H9 (cell line): Measurements from ENCODE around the gene CCL20. TPM values are rescaled to one million over a fixed set of nuclear protein-coding genes. Genes with fewer than 3 reads are reported as not detected.

ENCODE experiments used
- DNase-seq: peaks from one replicate; pipeline ENCODE4 v3.0.0-alpha.2; 2017
- H2AFZ ChIP-seq: one replicate; pipeline ENCODE4 v1.6.1; 2013; ENCODE audit warnings: mild to moderate bottlenecking, low read length, control low read depth, moderate library complexity
- H2AK5ac ChIP-seq: 2 replicates; pipeline ENCODE4 v1.6.1; 2013; ENCODE audit warnings: low read length, control low read depth, mixed read lengths; ENCODE audit not compliant: insufficient read length
- H2BK120ac ChIP-seq: one replicate; pipeline ENCODE4 v1.6.1; 2013; ENCODE audit warnings: low read depth, mild to moderate bottlenecking, low read length, control low read depth, inconsistent platforms; ENCODE audit not compliant: poor library complexity, severe bottlenecking
- H2BK12ac ChIP-seq: 2 replicates; pipeline ENCODE4 v1.6.1; 2013; ENCODE audit warnings: low read length, control low read depth, mixed read lengths, low read depth; ENCODE audit not compliant: insufficient read length
- H2BK15ac ChIP-seq: 2 replicates; pipeline ENCODE4 v1.6.1; 2013; ENCODE audit warnings: low read depth, low read length, control low read depth
- H2BK20ac ChIP-seq: one replicate; pipeline ENCODE4 v1.6.1; 2013; ENCODE audit warnings: low read depth, mild to moderate bottlenecking, low read length, control low read depth, inconsistent platforms; ENCODE audit not compliant: poor library complexity, severe bottlenecking
- H2BK5ac ChIP-seq: 2 replicates; pipeline ENCODE4 v1.6.1; 2013; ENCODE audit warnings: low read length, control low read depth, mixed read lengths; ENCODE audit not compliant: insufficient read length
- H3K14ac ChIP-seq: 2 replicates; pipeline ENCODE4 v1.6.1; 2013; ENCODE audit warnings: low read length, control low read depth; ENCODE audit not compliant: insufficient read depth
- H3K18ac ChIP-seq: 2 replicates; pipeline ENCODE4 v1.6.1; 2013; ENCODE audit warnings: low read depth, mild to moderate bottlenecking, mixed read lengths, low read length, control low read depth; ENCODE audit not compliant: insufficient read length
- H3K23ac ChIP-seq: 2 replicates; pipeline ENCODE4 v1.6.1; 2013; ENCODE audit warnings: low read length, control low read depth, mixed read lengths, low read depth; ENCODE audit not compliant: insufficient read length
- H3K23me2 ChIP-seq: 2 replicates; pipeline ENCODE4 v1.6.1; 2013; ENCODE audit warnings: low read depth, mild to moderate bottlenecking, mixed read lengths, low read length, control low read depth; ENCODE audit not compliant: insufficient read length, poor library complexity, severe bottlenecking
- H3K27ac ChIP-seq: 2 replicates; pipeline ENCODE4 v1.5.1; 2013; ENCODE audit warnings: low read length, control low read depth, mixed read lengths, low read depth; ENCODE audit not compliant: insufficient read length
- H3K27me3 ChIP-seq: 2 replicates; pipeline ENCODE4 v1.6.1; 2013; ENCODE audit warnings: low read length, control low read depth, inconsistent platforms; ENCODE audit not compliant: insufficient read depth
- H3K4ac ChIP-seq: 2 replicates; pipeline ENCODE4 v1.6.1; 2013; ENCODE audit warnings: low read depth, mild to moderate bottlenecking, control low read depth, inconsistent platforms, low read length, moderate library complexity
- H3K4me1 ChIP-seq: 2 replicates; pipeline ENCODE4 v1.6.1; 2013; ENCODE audit warnings: low read length, control low read depth, inconsistent platforms; ENCODE audit not compliant: insufficient read depth
- H3K4me2 ChIP-seq: 2 replicates; pipeline ENCODE4 v1.6.1; 2013; ENCODE audit warnings: low read length, control low read depth, mixed read lengths; ENCODE audit not compliant: insufficient read length, insufficient read depth
- H3K56ac ChIP-seq: 2 replicates; pipeline ENCODE4 v1.6.1; 2013; ENCODE audit warnings: low read depth, mild to moderate bottlenecking, mixed read lengths, low read length, control low read depth; ENCODE audit not compliant: insufficient read length
- H3K79me1 ChIP-seq: 2 replicates; pipeline ENCODE4 v1.6.1; 2013; ENCODE audit warnings: low read depth, mild to moderate bottlenecking, moderate library complexity, low read length, control low read depth, inconsistent platforms; ENCODE audit not compliant: insufficient read depth, poor library complexity, severe bottlenecking
- H3K79me2 ChIP-seq: 2 replicates; pipeline ENCODE4 v1.6.1; 2013; ENCODE audit warnings: low read length, control low read depth, inconsistent platforms; ENCODE audit not compliant: insufficient read depth
- H3K9ac ChIP-seq: 2 replicates; pipeline ENCODE4 v1.6.1; 2013; ENCODE audit warnings: low read length, control low read depth, mixed read lengths; ENCODE audit not compliant: insufficient read length; ENCODE audit errors: extremely low read depth
- H3K9me3 ChIP-seq: one replicate; pipeline ENCODE4 v1.6.1; 2013; ENCODE audit warnings: low read depth, low read length, inconsistent platforms; ENCODE audit not compliant: control insufficient read depth
- H3T11ph ChIP-seq: one replicate; pipeline ENCODE4 v1.6.1; 2013; ENCODE audit warnings: mild to moderate bottlenecking, low read length, control low read depth, inconsistent platforms
- H4K20me1 ChIP-seq: one replicate; pipeline ENCODE4 v1.6.1; 2013; ENCODE audit not compliant: control insufficient read depth, insufficient read length, insufficient read depth
- H4K5ac ChIP-seq: 2 replicates; pipeline ENCODE4 v1.6.1; 2013; ENCODE audit warnings: low read depth, mild to moderate bottlenecking, mixed read lengths, low read length, control low read depth; ENCODE audit not compliant: insufficient read length
- H4K8ac ChIP-seq: replicated peaks from 2 replicates; pipeline ENCODE4 v1.6.1; 2013; ENCODE audit warnings: low read length, control low read depth, mixed read lengths, low read depth; ENCODE audit not compliant: insufficient read length
- H4K91ac ChIP-seq: 2 replicates; pipeline ENCODE4 v1.6.1; 2013; ENCODE audit warnings: low read depth, mild to moderate bottlenecking, moderate library complexity, mixed read lengths, low read length, control low read depth; ENCODE audit not compliant: insufficient read length
- H3K27ac Mint-ChIP-seq, 3 experiments: 2 replicates in 2 of 3; 3 replicates in 1 of 3; pipeline ENCODE4 v1.8.0; 2020 to 2021; ENCODE audit warnings: mixed read lengths in 3 of 3, mild to moderate bottlenecking in 1 of 3, moderate library complexity in 1 of 3
- H3K27me3 Mint-ChIP-seq: 2 replicates; pipeline ENCODE4 v1.8.0; 2021; ENCODE audit warnings: low read depth, mild to moderate bottlenecking, moderate library complexity, mixed read lengths
- H3K36me3 Mint-ChIP-seq, 3 experiments: 2 replicates in 2 of 3; 3 replicates in 1 of 3; pipeline ENCODE4 v1.8.0; 2020 to 2021; ENCODE audit warnings: low read depth in 3 of 3, mixed read lengths in 3 of 3; ENCODE audit not compliant: insufficient read depth in 1 of 3
- H3K4me1 Mint-ChIP-seq, 2 experiments: 2 replicates each; pipeline ENCODE4 v1.8.0; 2020; ENCODE audit warnings: mixed read lengths in 2 of 2
- H3K4me3 Mint-ChIP-seq, 2 experiments: 2 replicates in 1 of 2; 3 replicates in 1 of 2; pipeline ENCODE4 v1.8.0; 2020 to 2021; ENCODE audit warnings: mild to moderate bottlenecking in 2 of 2, mixed read lengths in 2 of 2, moderate library complexity in 1 of 2
- H3K9me3 Mint-ChIP-seq, 2 experiments: 2 replicates in 1 of 2; 3 replicates in 1 of 2; pipeline ENCODE4 v1.8.0; 2020; ENCODE audit warnings: mild to moderate bottlenecking in 2 of 2, mixed read lengths in 2 of 2, moderate library complexity in 1 of 2
- CTCF ChIP-seq: fragments of 200-600 bp; sonication (generic); conservative IDR thresholded peaks from 3 replicates; pipeline ENCODE4 v1.8.0; 2021; ENCODE audit warnings: antibody characterized with exemption, mild to moderate bottlenecking
- WGBS: extraction: QIAGEN DNeasy Blood & Tissue Kit; methylation state at CpG from one replicate; pipeline ENCODE4 v1.1.7; 2013; ENCODE audit warnings: missing lambda C conversion rate, low lambda C conversion rate, mixed read lengths; ENCODE audit not compliant: insufficient read length; ENCODE audit errors: extremely low coverage; 5-methylcytosine and 5-hydroxymethylcytosine counted together
- total RNA-seq: library from RNA; stranded (reverse); gene quantifications from 2 replicates; pipeline ENCODE4 v1.2.1, GENCODE V29; 2021

CCL20 gene
- total RNA-seq, 1 experiment from 2014 or later: not detected

GRCh38 chr2:227823922-227824321 lies 10.3 kb downstream of the CCL20 start:
- Histone ChIP-seq H3K4me2 (no peak overlapping the region), H3K4me1 (no peaks in the 10 kb centered on the region), H2BK20ac (no peak overlapping the region), H3K9ac (no peak overlapping the region), H3K14ac (no peak overlapping the region), H3K27me3 (no peaks in the 10 kb centered on the region), H4K8ac (no peak overlapping the region), H2BK5ac (no peak overlapping the region), H3K9me3 (no peaks in the 10 kb centered on the region), H3K79me2 (no peaks in the 10 kb centered on the region), H4K5ac (no peak overlapping the region), H2BK12ac (no peak overlapping the region), H3K27ac (no peak overlapping the region), H3K23ac (no peak overlapping the region), H4K91ac (no peak overlapping the region), H2BK15ac (no peak overlapping the region), H3K56ac (no peak overlapping the region), H4K20me1 (no peaks in the 10 kb centered on the region), H2BK120ac (no peak overlapping the region), H3K79me1 (no peaks in the 10 kb centered on the region), H2AK5ac (no peak overlapping the region), H3K4ac (no peak overlapping the region), H3T11ph (no peak overlapping the region), H3K23me2 (no peaks in the 10 kb centered on the region), H3K18ac (no peak overlapping the region), H2AFZ (no peak overlapping the region)
- H3K4me3 Mint-ChIP-seq: no peak overlapping the region
- H3K27ac Mint-ChIP-seq: no peak overlapping the region
- TF ChIP-seq CTCF: no peak
- no CpG with 5 or more reads among the region's 2 CpGs for WGBS
- DNase-seq: no peak
- peaks cover 7% of the 10 kb centered on the region in 2 experiments for H3K4me1 Mint-ChIP-seq
- no peaks in the 10 kb centered on the region for H3K36me3 Mint-ChIP-seq
- H3K27me3 Mint-ChIP-seq: no peaks in the 10 kb centered on the region
- no peaks in the 10 kb centered on the region; a peak in 1 of 5 replicates for H3K9me3 Mint-ChIP-seq
